T-helper 1 cell treated with Interleukin-12 subunit alpha and Interleukin-12 subunit beta and Interleukin-4 antibody, amounts not matched to agents 30 ng/mL and 1 ng/mL, for 36 hours (primary cell): Measurements from ENCODE around the gene TAF1C. TPM values are rescaled to one million over a fixed set of nuclear protein-coding genes. Genes with fewer than 3 reads are reported as not detected.

Experiments used
- intact Hi-C: fragments of 100-400 bp; cut with micrococcal nuclease; formaldehyde crosslinking; loops from one replicate; pipeline ENCODE4 v1.15.1; 2024
- total RNA-seq: library from RNA; stranded (reverse); gene quantifications from 2 replicates; pipeline ENCODE4 v1.2.3, GENCODE V29; 2022

The TAF1C gene
- total RNA-seq, 1 donor from 2014 or later: 62.5 TPM

GRCh38 chr16:84136331-84137125 lies 50.3 kb downstream of the TAF1C start:
- intact Hi-C loops: no loop called here

DNA sequence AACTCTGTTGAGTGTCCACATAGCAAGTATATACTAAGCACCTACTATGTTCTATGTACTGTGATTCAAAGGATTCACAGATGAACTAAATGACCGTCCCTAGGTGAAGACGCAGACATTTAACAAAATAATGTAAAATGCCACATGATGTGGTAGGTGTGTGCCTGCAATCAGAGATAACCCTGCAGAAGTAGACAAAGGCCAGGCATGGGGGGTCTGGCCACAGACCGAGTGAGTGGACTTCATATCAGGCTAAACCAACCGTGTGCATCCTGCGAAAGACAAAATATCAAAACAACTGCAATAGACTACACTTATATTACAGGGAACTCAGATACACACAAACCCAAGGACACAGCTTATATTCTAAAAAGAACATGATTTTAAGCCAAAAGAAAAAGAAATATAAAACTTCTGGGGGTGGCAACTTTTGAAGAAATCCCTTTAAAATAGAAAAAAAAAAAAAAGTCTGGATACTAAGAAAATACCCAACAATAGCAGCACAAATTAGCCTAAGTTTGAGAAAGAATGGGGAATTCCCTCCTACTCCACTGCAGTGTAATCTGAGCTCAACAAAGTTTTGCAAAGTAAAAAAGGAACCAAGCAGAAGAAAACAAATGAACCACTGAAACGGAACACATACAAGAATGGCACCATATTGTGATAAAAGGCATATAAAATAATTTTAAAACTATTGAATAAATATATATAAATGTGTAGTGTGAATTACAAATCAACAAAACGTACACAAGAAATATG lies 54.2 kb downstream of the TAF1C start:
- intact Hi-C loops: no loop called here

GRCh38 chr16:84131117-84131516 lies 55.7 kb downstream of the TAF1C start:
- intact Hi-C loops: no loop called here

Other genes with a start within 250 kb of the TAF1C start
- gene OSGIN1, start 233.8 kb downstream of the TAF1C start, total RNA-seq: 0.24 and 0.51 TPM in 2 replicates
- gene NECAB2, start 218.8 kb downstream of the TAF1C start, total RNA-seq: not detected in 2 replicates
- gene SLC38A8, start 144.3 kb downstream of the TAF1C start, total RNA-seq: not detected in 2 replicates
- gene MBTPS1, start 70.1 kb downstream of the TAF1C start, total RNA-seq: 58.2 and 65.7 TPM in 2 replicates
- 9.8 and 12.2 TPM in 2 replicates for gene HSDL1, start 41.9 kb downstream of the TAF1C start, total RNA-seq
- not detected in 2 replicates for gene DNAAF1, start 41.7 kb downstream of the TAF1C start, total RNA-seq
- gene ADAD2, start 4.1 kb upstream of the TAF1C start, total RNA-seq: not detected in 2 replicates
- not detected in 2 replicates for gene KCNG4, start 53.0 kb upstream of the TAF1C start, total RNA-seq
- not detected in 2 replicates for gene WFDC1, start 107.8 kb upstream of the TAF1C start, total RNA-seq
- not detected in 2 replicates for gene ATP2C2, start 181.5 kb upstream of the TAF1C start, total RNA-seq